Thyroid gland (tissue), 4 donors: Measurements from ENCODE around the gene SPNS2.

Source experiments
- POLR2A ChIP-seq, 2 donors: fragments of 450-650 bp; IDR thresholded peaks; one replicate each; pipeline ENCODE4 v1.6.1; 2017; ENCODE audit warnings: antibody characterized with exemption in 2 of 2, mild to moderate bottlenecking in 2 of 2, moderate library complexity in 1 of 2
- TF ChIP-seq, protein P1 (sequence below), 6 experiments: fragments of 200-600 bp in 3 of 6; fragments of 450-650 bp in 3 of 6; sonication (generic) in 3 of 6; IDR thresholded peaks; one replicate each; pipeline ENCODE4 v1.5.1; 2016 to 2019; ENCODE audit warnings: antibody characterized with exemption in 6 of 6, mild to moderate bottlenecking in 2 of 6, inconsistent platforms in 1 of 6, moderate library complexity in 1 of 6

DNA sequence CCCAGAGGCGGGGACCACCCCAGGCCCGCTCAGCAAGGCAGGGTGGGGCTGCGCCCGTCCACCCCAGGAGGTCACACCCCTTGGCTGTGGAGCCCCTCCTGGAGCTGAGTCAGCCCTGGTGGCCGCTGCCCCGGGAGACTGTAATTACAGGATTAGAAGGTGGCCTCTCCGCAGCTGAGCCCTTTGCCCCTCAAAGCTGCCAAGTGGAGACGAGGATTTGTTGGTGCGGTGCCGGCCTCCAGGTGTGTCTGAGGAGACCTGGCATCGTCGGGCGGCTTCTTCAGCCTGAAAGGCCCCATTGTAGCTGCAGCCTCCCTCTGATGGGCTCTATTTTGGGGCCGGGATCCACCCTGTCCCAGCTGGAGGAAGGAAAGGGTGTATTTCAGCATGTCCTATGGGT, 22.7 kb upstream of the SPNS2 start:
- TF ChIP-seq, protein P1, sequence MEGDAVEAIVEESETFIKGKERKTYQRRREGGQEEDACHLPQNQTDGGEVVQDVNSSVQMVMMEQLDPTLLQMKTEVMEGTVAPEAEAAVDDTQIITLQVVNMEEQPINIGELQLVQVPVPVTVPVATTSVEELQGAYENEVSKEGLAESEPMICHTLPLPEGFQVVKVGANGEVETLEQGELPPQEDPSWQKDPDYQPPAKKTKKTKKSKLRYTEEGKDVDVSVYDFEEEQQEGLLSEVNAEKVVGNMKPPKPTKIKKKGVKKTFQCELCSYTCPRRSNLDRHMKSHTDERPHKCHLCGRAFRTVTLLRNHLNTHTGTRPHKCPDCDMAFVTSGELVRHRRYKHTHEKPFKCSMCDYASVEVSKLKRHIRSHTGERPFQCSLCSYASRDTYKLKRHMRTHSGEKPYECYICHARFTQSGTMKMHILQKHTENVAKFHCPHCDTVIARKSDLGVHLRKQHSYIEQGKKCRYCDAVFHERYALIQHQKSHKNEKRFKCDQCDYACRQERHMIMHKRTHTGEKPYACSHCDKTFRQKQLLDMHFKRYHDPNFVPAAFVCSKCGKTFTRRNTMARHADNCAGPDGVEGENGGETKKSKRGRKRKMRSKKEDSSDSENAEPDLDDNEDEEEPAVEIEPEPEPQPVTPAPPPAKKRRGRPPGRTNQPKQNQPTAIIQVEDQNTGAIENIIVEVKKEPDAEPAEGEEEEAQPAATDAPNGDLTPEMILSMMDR (IDR thresholded peaks at IDR 0.05): no peak
- TF ChIP-seq POLR2A (IDR thresholded peaks at IDR 0.05): no peak
